Liver (tissue), 9 donors: ENCODE measurements around the gene PTPRN2. TPM values are rescaled to one million over a fixed set of nuclear protein-coding genes. Genes with fewer than 3 reads are reported as not detected.

Experiments
- DNase-seq: peaks from one replicate; pipeline ENCODE4 v3.0.0-alpha.2; 2017; ENCODE audit warnings: low spot score
- H3K27ac ChIP-seq, 2 donors: one replicate each; pipeline ENCODE4 v1.7.0; 2013; ENCODE audit warnings: inconsistent platforms in 2 of 2, low read length in 2 of 2, control low read depth in 1 of 2, low read depth in 1 of 2, mild to moderate bottlenecking in 1 of 2
- H3K27me3 ChIP-seq, 4 donors: one replicate each; pipeline versions ENCODE4 v1.6.1 to v1.7.0; 2013; ENCODE audit warnings: low read length in 3 of 4, inconsistent platforms in 1 of 4, mild to moderate bottlenecking in 1 of 4, moderate library complexity in 1 of 4; ENCODE audit not compliant: control insufficient read depth in 4 of 4, insufficient read depth in 4 of 4
- H3K36me3 ChIP-seq, 4 donors: one replicate each; pipeline versions ENCODE4 v1.6.1 to v1.7.0; 2013; ENCODE audit warnings: low read length in 3 of 4, mild to moderate bottlenecking in 3 of 4, low read depth in 1 of 4, moderate library complexity in 1 of 4; ENCODE audit not compliant: control insufficient read depth in 4 of 4, insufficient read depth in 3 of 4
- H3K4me1 ChIP-seq, 4 donors: one replicate each; pipeline versions ENCODE4 v1.6.1 to v1.7.0; 2013; ENCODE audit warnings: low read length in 3 of 4, mild to moderate bottlenecking in 3 of 4, moderate library complexity in 1 of 4; ENCODE audit not compliant: control insufficient read depth in 4 of 4, insufficient read depth in 4 of 4
- H3K4me3 ChIP-seq, 3 donors: one replicate each; pipeline versions ENCODE4 v1.6.1 to v1.7.0; 2013; ENCODE audit warnings: low read length in 3 of 3, control low read depth in 1 of 3, low read depth in 1 of 3, mild to moderate bottlenecking in 1 of 3
- H3K9ac ChIP-seq, 2 donors: one replicate each; pipeline ENCODE4 v1.7.0; 2013; ENCODE audit warnings: low read length in 2 of 2, mild to moderate bottlenecking in 2 of 2, moderate library complexity in 2 of 2, control low read depth in 1 of 2, low read depth in 1 of 2
- H3K9me3 ChIP-seq, 4 donors: one replicate each; pipeline versions ENCODE4 v1.6.1 to v1.7.0; 2013; ENCODE audit warnings: low read length in 3 of 4; ENCODE audit not compliant: control insufficient read depth in 4 of 4
- FOXA2 ChIP-seq: IDR thresholded peaks from 2 replicates; pipeline ENCODE4 v1.6.1; 2016; ENCODE audit warnings: antibody characterized with exemption
- HNF4A ChIP-seq, 2 donors: conservative IDR thresholded peaks; 2 replicates each; pipeline ENCODE4 v1.6.1; 2016; ENCODE audit warnings: antibody characterized with exemption in 2 of 2, mild to moderate bottlenecking in 2 of 2
- HNF4G ChIP-seq: IDR thresholded peaks from 2 replicates; pipeline ENCODE4 v1.6.1; 2016; ENCODE audit warnings: antibody characterized with exemption
- JUND ChIP-seq, 2 donors: IDR thresholded peaks; 2 replicates each; pipeline ENCODE4 v1.6.1; 2016; ENCODE audit warnings: antibody characterized with exemption in 2 of 2
- NR2F2 ChIP-seq: IDR thresholded peaks from 2 replicates; pipeline ENCODE4 v1.6.1; 2016; ENCODE audit warnings: antibody characterized with exemption
- SP1 ChIP-seq: IDR thresholded peaks from 2 replicates; pipeline ENCODE4 v1.6.1; 2018; ENCODE audit warnings: antibody characterized with exemption, mild to moderate bottlenecking
- TAF1 ChIP-seq: conservative IDR thresholded peaks from 2 replicates; pipeline ENCODE4 v1.6.1; 2016; ENCODE audit warnings: antibody characterized with exemption, mild to moderate bottlenecking
- YY1 ChIP-seq: IDR thresholded peaks from 2 replicates; pipeline ENCODE4 v1.6.1; 2016; ENCODE audit warnings: antibody characterized with exemption, mild to moderate bottlenecking
- WGBS: extraction: QIAGEN DNeasy Blood & Tissue Kit; methylation state at CpG from one replicate; pipeline ENCODE4 v1.1.7; 2013; 5-methylcytosine and 5-hydroxymethylcytosine counted together
- polyA plus RNA-seq, 2 donors: library from polyadenylated mRNA; stranded (reverse) in 1 of 2; unstranded in 1 of 2; fragments of 200-250 nt in 1 of 2; fragments of >200 nt in 1 of 2; fragmentation: Nextera tagmentation in 1 of 2; extraction: Ambion mirVana in 1 of 2; gene quantifications; one replicate each; pipeline versions ENCODE4 v1.2.1 to v1.2.3, GENCODE V29; 2013 to 2015
- total RNA-seq, 2 donors: library from RNA; depleted of rRNA; stranded (reverse); fragments of >200 nt; gene quantifications; one replicate each; pipeline ENCODE4 v1.2.3, GENCODE V29; 2014
- TF ChIP-seq, protein P1 (sequence below): IDR thresholded peaks from 2 replicates; pipeline ENCODE4 v1.6.1; 2016; ENCODE audit warnings: antibody characterized with exemption
- TF ChIP-seq, protein P2 (sequence below): IDR thresholded peaks from 2 replicates; pipeline ENCODE4 v1.6.1; 2016; ENCODE audit warnings: antibody characterized with exemption
- TF ChIP-seq, protein P3 (sequence below): IDR thresholded peaks from 2 replicates; pipeline ENCODE4 v1.6.1; 2016; ENCODE audit warnings: antibody characterized with exemption
- TF ChIP-seq, protein P4 (sequence below): fragments of 150-350 bp; IDR thresholded peaks from 2 replicates; pipeline ENCODE4 v1.5.1; 2017; ENCODE audit warnings: improper control_type of control experiment, low read depth, low read length; ENCODE audit not compliant: missing input control
- TF ChIP-seq, protein P5 (sequence below): IDR thresholded peaks from 2 replicates; pipeline ENCODE4 v1.6.1; 2016; ENCODE audit warnings: antibody characterized with exemption, mild to moderate bottlenecking
- donor health status: healthy.
- donor health status: healthy.
- donor health status: healthy.
- donor health status: healthy.
- donor health status: healthy.

PTPRN2 gene
- total and polyA plus RNA-seq, 4 donors: 0.75 to 1.9 (median 1.1) TPM

DNA sequence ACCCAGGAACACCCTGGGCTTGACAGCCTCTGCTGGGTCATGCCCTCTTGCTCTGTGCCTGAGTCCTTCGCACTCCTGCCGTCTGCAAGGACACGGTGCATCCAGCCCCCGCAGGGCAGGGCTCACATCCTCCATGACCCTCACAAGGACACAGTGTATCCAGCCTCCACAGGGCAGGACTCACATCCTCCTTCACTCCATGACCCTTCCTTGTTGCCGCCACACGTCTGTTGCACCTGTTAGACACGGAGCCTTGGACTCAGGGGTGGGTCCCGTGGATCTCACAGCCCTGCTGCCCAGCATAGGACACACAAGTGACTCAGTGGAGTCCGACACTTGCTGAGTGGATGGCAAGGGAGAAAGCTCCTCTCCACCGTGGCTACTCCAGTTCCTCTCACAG is 750.1 kb downstream of the PTPRN2 start (continued):
- TF ChIP-seq, protein P1, sequence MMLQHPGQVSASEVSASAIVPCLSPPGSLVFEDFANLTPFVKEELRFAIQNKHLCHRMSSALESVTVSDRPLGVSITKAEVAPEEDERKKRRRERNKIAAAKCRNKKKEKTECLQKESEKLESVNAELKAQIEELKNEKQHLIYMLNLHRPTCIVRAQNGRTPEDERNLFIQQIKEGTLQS: no peak

DNA sequence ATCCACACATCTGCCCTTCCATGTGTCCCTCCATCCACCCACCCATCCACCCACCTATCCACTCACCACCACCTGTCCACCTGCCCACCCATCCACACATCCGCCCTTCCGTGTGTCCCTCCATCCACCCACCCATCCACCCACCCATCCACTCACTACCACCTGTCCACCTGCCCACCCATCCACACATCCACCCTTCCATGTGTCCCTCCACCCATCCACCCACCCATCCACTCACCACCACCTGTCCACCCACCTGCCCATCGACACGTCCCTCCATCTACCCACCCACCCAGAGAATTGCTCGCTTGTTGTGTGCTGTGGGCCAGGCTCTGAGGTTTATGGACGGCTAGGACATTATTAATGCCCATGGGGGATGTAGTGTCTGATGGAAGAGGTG is 750.6 kb downstream of the PTPRN2 start:
- Histone ChIP-seq H3K27me3 (no peaks in the 10 kb centered on the region), H3K36me3 (no peaks in the 10 kb centered on the region), H3K9ac (no peak overlapping the region), H3K9me3 (no peaks in the 10 kb centered on the region), H3K4me3 (no peak overlapping the region), H3K27ac (no peak overlapping the region), H3K4me1 (no peaks in the 10 kb centered on the region)
- no peak for TF ChIP-seq NR2F2
- TF ChIP-seq, protein P2, sequence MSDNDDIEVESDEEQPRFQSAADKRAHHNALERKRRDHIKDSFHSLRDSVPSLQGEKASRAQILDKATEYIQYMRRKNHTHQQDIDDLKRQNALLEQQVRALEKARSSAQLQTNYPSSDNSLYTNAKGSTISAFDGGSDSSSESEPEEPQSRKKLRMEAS: no peak
- TF ChIP-seq, protein P3, sequence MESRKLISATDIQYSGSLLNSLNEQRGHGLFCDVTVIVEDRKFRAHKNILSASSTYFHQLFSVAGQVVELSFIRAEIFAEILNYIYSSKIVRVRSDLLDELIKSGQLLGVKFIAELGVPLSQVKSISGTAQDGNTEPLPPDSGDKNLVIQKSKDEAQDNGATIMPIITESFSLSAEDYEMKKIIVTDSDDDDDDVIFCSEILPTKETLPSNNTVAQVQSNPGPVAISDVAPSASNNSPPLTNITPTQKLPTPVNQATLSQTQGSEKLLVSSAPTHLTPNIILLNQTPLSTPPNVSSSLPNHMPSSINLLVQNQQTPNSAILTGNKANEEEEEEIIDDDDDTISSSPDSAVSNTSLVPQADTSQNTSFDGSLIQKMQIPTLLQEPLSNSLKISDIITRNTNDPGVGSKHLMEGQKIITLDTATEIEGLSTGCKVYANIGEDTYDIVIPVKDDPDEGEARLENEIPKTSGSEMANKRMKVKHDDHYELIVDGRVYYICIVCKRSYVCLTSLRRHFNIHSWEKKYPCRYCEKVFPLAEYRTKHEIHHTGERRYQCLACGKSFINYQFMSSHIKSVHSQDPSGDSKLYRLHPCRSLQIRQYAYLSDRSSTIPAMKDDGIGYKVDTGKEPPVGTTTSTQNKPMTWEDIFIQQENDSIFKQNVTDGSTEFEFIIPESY: no peak
- no peak for TF ChIP-seq YY1
- no peak for TF ChIP-seq HNF4G
- TF ChIP-seq, protein P4, sequence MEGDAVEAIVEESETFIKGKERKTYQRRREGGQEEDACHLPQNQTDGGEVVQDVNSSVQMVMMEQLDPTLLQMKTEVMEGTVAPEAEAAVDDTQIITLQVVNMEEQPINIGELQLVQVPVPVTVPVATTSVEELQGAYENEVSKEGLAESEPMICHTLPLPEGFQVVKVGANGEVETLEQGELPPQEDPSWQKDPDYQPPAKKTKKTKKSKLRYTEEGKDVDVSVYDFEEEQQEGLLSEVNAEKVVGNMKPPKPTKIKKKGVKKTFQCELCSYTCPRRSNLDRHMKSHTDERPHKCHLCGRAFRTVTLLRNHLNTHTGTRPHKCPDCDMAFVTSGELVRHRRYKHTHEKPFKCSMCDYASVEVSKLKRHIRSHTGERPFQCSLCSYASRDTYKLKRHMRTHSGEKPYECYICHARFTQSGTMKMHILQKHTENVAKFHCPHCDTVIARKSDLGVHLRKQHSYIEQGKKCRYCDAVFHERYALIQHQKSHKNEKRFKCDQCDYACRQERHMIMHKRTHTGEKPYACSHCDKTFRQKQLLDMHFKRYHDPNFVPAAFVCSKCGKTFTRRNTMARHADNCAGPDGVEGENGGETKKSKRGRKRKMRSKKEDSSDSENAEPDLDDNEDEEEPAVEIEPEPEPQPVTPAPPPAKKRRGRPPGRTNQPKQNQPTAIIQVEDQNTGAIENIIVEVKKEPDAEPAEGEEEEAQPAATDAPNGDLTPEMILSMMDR: no peak
- TF ChIP-seq SP1: no peak
- no peak for TF ChIP-seq HNF4A (conservative IDR thresholded peaks at IDR 0.05)
- TF ChIP-seq FOXA2: no peak
- TF ChIP-seq TAF1: no peak
- 84% methylated on average over 6 of the region's 6 CpGs for WGBS
- DNase-seq: no peak

DNA sequence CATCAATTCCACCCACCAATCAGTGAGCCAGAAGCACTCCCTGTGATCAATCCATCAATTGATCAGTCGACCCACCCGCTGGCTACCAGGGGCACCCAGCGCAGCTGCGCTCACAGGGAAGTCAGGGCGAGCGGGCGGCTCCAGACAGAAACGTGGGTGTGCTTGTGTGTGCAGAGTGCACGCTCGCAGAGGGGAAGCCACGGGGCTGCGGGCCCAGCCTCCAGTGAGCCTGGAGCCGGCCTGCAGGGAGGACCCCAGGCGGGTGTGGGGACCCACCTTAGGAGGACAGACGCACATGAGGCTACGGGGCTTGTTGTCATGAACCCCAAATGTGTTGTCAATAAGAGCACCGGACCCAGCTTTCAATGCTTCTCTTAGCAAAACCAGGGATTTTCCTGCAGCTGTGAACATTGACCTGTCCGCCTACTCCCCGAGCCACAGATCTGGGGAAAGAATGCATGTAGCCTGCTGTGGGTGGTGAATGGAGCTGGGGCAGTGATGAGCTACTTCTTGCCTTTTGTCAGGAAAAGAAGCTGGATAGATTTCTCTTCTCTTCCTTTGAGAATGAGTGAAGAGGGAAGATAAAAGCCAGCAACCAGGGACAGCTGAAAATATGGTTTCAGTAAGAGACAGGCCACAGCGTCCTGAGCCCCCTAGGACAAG is 753.0 kb downstream of the PTPRN2 start:
- H3K27me3 ChIP-seq: no peaks in the 10 kb centered on the region
- no peaks in the 10 kb centered on the region for H3K9me3 ChIP-seq
- no peak overlapping the region for H3K9ac ChIP-seq
- WGBS: 77% methylated on average over 20 of the region's 20 CpGs
- no peaks in the 10 kb centered on the region for H3K4me1 ChIP-seq
- H3K36me3 ChIP-seq: no peaks in the 10 kb centered on the region
- DNase-seq: no peak
- no peak overlapping the region for H3K4me3 ChIP-seq
- TF ChIP-seq YY1 (no peak), FOXA2 (no peak), NR2F2 (no peak), JUND (IDR thresholded peaks at IDR 0.05) (no peak)
- TF ChIP-seq, protein P5, sequence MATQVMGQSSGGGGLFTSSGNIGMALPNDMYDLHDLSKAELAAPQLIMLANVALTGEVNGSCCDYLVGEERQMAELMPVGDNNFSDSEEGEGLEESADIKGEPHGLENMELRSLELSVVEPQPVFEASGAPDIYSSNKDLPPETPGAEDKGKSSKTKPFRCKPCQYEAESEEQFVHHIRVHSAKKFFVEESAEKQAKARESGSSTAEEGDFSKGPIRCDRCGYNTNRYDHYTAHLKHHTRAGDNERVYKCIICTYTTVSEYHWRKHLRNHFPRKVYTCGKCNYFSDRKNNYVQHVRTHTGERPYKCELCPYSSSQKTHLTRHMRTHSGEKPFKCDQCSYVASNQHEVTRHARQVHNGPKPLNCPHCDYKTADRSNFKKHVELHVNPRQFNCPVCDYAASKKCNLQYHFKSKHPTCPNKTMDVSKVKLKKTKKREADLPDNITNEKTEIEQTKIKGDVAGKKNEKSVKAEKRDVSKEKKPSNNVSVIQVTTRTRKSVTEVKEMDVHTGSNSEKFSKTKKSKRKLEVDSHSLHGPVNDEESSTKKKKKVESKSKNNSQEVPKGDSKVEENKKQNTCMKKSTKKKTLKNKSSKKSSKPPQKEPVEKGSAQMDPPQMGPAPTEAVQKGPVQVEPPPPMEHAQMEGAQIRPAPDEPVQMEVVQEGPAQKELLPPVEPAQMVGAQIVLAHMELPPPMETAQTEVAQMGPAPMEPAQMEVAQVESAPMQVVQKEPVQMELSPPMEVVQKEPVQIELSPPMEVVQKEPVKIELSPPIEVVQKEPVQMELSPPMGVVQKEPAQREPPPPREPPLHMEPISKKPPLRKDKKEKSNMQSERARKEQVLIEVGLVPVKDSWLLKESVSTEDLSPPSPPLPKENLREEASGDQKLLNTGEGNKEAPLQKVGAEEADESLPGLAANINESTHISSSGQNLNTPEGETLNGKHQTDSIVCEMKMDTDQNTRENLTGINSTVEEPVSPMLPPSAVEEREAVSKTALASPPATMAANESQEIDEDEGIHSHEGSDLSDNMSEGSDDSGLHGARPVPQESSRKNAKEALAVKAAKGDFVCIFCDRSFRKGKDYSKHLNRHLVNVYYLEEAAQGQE: no peak
- TF ChIP-seq, protein P4: no peak
- no peak overlapping the region for H3K27ac ChIP-seq
